ENCODE measurements around the gene ZBTB46.
"Not testable (repeated sequence)": the region's sequence is repeated elsewhere in the genome, so short reads cannot be mapped to it uniquely, and the experiment has no call there.

Gene ZBTB46

DNA sequence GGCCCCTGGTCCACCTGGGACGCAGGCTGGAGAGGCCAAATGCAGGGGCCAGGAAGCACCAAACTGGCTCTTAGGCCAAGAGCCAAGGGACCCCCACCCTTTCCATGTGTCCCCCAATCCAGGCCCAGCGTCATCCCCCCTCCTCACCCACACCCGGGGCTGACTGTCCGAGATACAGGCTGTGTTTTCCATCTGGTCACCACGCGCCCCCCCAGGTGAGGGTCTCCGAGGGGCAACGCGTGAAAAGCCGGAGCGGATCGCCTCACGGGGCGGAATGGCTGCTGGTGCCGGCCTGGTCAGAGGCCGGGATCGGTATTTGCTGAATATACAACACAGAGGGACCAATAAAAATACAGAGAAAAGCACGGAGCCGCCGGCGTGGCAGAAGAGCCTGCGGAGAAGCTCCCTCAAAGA is 25.0 kb upstream of the ZBTB46 start:
- H3K4me3 ChIP-seq (ENCODE audit: low read length): no peak overlapping the region
- TF ChIP-seq, protein P1, sequence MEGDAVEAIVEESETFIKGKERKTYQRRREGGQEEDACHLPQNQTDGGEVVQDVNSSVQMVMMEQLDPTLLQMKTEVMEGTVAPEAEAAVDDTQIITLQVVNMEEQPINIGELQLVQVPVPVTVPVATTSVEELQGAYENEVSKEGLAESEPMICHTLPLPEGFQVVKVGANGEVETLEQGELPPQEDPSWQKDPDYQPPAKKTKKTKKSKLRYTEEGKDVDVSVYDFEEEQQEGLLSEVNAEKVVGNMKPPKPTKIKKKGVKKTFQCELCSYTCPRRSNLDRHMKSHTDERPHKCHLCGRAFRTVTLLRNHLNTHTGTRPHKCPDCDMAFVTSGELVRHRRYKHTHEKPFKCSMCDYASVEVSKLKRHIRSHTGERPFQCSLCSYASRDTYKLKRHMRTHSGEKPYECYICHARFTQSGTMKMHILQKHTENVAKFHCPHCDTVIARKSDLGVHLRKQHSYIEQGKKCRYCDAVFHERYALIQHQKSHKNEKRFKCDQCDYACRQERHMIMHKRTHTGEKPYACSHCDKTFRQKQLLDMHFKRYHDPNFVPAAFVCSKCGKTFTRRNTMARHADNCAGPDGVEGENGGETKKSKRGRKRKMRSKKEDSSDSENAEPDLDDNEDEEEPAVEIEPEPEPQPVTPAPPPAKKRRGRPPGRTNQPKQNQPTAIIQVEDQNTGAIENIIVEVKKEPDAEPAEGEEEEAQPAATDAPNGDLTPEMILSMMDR (IDR thresholded peaks at IDR 0.05; ENCODE audit: insufficient read depth, low read depth, low read length, missing control alignments): no peak
- DNase-seq (ENCODE audit: low read depth): no peak

DNA sequence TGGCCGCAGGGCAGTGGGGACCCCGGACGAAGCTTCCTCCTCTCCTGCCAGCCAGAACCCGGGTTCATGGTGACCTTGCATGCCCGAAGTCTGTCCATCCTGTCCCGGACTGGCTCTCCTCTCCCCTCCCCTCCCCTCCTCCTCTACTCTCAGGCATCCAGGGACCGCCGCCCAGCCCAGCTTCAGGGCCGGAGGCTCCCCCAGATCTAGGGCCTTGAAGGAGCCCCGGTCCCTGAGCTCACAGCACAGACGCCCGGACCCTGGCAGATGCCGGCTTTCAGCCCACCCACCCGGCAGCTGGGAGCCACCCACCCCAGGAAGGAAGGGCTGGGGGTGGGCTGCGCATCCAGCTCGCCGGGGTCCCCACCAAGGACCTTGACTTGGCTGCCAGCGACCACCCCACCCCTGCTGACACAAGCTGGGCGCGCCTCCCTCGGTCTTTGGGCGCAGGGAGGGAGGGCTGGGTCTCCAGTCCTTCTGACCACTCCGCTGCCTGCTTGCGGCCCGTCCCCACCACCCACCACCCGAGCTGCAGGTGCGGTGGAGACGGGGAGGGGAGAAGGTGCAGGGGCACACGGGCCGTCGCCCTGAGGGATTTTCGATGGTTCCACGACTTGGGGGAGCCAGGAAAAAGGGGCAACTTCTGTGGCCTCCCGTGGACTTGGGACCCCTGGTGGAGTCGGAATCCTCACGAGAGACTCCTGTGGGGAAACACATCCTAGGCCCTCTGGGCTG is 24.5 kb upstream of the ZBTB46 start:
- TF ChIP-seq, protein P1 (IDR thresholded peaks at IDR 0.05; ENCODE audit: insufficient read depth, low read depth, low read length, missing control alignments): no peak
- no peak overlapping the region for H3K4me3 ChIP-seq (ENCODE audit: low read length)
- no peak for DNase-seq (ENCODE audit: low read depth)

DNA sequence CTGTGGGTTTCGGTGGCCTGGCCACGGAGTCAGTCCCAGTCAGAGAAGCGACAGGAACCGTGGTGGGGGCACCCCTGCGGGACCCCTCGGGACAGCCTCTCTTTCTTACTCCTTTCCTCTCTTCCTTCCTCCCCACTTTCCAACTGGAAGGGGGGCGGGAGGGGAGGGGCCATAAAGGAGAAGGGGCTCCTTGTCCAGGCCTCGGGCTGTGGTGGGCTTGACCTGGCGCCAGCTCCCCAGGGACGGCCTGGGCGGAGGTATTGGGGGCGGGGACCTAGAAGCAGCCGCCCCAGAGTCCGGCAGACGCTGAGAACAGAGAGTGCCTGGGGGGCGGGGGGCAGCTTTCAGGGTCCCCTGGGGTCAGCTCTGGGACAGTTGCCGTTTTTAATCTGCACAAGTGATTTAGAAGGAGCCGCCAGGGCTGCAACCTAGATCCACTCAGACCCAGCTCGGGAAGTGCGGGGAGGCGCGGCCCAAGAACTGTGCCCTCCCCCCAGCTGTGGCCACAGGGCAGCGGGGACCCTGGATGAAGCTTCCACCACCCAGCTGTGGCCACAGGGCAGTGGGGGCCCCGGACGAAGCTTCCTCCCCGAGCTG is 23.8 kb upstream of the ZBTB46 start:
- H3K4me3 ChIP-seq (ENCODE audit: low read length): no peak overlapping the region
- TF ChIP-seq, protein P1 (IDR thresholded peaks at IDR 0.05; ENCODE audit: insufficient read depth, low read depth, low read length, missing control alignments): no peak

DNA sequence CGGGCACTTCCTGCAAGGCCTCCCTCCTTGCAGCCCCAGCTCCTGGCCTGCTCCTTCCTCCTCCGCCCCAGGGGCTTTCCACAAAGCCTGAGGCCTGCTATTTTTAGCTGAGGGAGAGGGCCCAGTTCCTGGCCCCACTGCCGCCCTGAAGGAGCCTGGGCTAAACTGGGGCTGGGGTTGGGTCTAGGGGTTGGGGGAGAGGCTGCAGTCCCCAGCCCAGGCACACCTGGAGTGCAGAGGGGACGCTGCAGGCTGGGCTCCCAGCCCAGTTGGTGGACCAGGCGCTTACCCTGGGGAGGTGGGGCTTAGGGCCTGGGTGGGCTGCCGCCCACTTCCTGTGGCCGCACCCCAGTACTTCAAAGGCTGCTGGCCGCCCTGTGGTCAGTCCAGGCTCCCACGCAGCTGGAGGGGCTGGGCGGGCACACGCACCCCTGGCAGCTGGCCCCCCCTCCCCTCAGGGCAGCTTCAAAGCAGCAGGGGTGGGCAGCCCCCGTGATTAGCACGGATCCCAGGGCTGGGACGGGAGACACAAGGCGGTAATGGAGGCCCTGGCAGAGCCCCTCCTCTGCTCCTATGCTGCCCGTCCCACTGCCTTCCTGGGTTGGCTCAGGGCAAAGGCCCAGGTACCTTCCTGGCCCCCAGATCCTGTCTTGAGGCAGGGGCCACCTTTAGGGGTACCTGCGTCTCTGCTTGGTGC is 23.2 kb upstream of the ZBTB46 start:
- TF ChIP-seq, protein P1 (IDR thresholded peaks at IDR 0.05; ENCODE audit: insufficient read depth, low read depth, low read length, missing control alignments): no peak
- DNase-seq (ENCODE audit: low read depth): no peak
- no peak overlapping the region for H3K4me3 ChIP-seq (ENCODE audit: low read length)

More for the DNA sequence above, 23.8 kb upstream of the ZBTB46 start:
- DNase-seq (ENCODE audit: low read depth): no peak

DNA sequence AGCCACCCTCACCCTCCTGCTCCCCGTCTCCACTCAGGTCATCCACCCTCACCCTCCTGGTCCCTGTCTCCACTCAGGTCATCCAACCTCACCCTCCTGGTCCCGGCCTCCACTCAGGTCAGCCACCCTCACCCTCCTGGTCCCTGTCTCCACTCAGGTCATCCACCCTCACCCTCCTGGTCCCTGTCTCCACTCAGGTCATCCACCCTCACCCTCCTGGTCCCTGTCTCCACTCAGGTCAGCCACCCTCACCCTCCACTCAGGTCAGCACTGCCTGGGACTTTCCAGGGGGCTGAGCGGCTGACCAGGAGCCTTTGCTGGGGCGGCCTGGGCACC is 22.6 kb upstream of the ZBTB46 start:
- not testable (repeated sequence) for DNase-seq (ENCODE audit: low read depth); H3K4me3 ChIP-seq (ENCODE audit: low read length)

DNA sequence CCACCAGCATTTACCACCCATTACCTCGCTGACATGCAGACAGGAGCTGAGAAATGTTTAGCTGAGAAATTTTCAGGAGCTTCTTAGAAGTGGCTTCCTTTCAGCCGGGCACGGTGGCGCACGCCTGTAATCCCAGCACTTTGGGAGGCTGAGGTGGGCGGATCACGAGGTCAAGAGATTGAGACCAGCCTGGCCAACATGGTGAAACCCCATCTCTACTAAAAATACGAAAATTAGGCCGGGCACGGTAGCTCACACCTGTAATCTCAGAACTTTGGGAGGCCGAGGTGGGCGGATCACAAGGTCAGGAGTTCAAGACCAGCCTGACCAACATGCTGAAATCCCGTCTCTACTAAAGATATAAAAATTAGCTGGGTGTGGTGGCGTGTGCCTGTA is 20.5 kb upstream of the ZBTB46 start:
- H3K4me3 ChIP-seq (ENCODE audit: low read length); DNase-seq (ENCODE audit: low read depth): not testable (repeated sequence)

DNA sequence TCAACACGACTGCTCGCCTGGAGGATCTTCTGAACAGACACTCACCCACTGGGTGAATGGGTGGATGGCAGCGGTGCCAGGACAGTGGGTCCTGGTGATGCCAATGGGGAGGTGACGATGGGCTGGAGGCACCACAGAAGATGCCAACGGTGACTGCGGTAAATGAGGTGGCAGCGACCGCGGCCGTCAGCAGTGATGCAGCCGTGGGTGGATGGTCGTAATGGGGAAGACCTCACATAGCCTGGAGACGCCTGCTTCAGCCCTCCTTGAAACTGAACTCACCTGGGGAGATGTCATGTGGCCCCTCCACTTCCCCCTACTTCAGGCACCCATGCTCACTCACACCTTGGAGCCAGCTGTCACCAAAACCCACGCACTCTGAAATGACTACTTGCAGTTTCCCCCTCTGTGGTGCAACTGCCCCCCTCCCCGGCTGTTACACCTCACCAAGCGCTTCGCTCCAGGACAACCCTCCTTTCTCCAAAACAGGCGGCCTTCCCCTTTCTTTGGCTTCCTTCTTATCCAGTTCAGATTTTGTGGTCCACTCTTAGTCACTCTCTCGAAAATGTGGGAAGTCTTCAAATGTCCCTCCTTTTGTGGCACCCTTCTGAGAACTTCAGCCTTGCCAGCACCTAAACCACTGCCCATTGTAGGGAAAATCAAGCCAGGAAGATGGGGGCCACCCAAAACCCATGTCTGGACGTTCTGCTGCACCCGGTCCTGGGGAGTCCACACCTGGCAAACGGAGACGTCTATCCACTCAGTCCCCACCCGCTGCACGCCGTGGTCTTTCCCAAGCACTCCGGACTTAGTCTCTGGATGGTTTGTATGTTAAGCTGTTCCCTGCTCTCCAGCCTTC is 19.9 kb upstream of the ZBTB46 start:
- TF ChIP-seq, protein P1 (IDR thresholded peaks at IDR 0.05; ENCODE audit: insufficient read depth, low read depth, low read length, missing control alignments): no peak
- no peak for DNase-seq (ENCODE audit: low read depth)
- H3K4me3 ChIP-seq (ENCODE audit: low read length): no peak overlapping the region
